Omental fat pad (tissue), 4 donors: ENCODE data around the gene TRMT2A. TPM values are rescaled to one million over a fixed set of nuclear protein-coding genes. Genes with fewer than 3 reads are reported as not detected.

ENCODE experiments used
- ATAC-seq: fragments of 150-250 bp; one replicate; pipeline ENCODE4 v1.9.1; 2016; ENCODE audit warnings: mild to moderate bottlenecking, moderate library complexity; ENCODE audit not compliant: low FRiP score
- DNase-seq: peaks from one replicate; pipeline ENCODE4 v3.0.0-alpha.2; 2019; ENCODE audit warnings: low spot score
- CTCF ChIP-seq, 3 donors: fragments of 450-650 bp; IDR thresholded peaks; one replicate each; pipeline ENCODE4 v1.5.1; 2016 to 2017; ENCODE audit warnings: antibody characterized with exemption in 3 of 3, mild to moderate bottlenecking in 3 of 3, moderate library complexity in 2 of 3
- total RNA-seq, 4 donors: library from RNA; depleted of rRNA; stranded (reverse); fragments of >200 nt; gene quantifications; one replicate each; pipeline ENCODE4 v1.1.0, GENCODE V29; 2016

Gene TRMT2A
- total RNA-seq, 4 donors from 2014 or later = 32.4 to 58.5 (median 49.0) TPM

GRCh38 chr22:20135265-20135664, 18.2 kb upstream of the TRMT2A start:
- DNase-seq (no peak), ATAC-seq (no peak)
- no peak for TF ChIP-seq CTCF (IDR thresholded peaks at IDR 0.05)

- ATAC-seq (no peak), DNase-seq (no peak)
- TF ChIP-seq CTCF (IDR thresholded peaks at IDR 0.05) = no peak
These were observed 17.0 kb upstream of the TRMT2A start for GRCh38 chr22:20133930-20134549.

GRCh38 chr22:20132686-20133246, 15.7 kb upstream of the TRMT2A start:
- DNase-seq = no peak
- no peak for ATAC-seq
- TF ChIP-seq CTCF (IDR thresholded peaks at IDR 0.05) = no peak

- ATAC-seq = no peak
- TF ChIP-seq CTCF (IDR thresholded peaks at IDR 0.05) = no peak
- DNase-seq = no peak
These were observed 15.0 kb upstream of the TRMT2A start for GRCh38 chr22:20131859-20132685.

GRCh38 chr22:20131597-20131858, 14.5 kb upstream of the TRMT2A start, which contains the start of gene ZDHHC8:
ZDHHC8 (plus strand) TSS chr22:20131804; CDS start chr22:20131948, 144 bp downstream.
- ATAC-seq = peak; percentile 63
- no peak for DNase-seq
- no peak for TF ChIP-seq CTCF (IDR thresholded peaks at IDR 0.05)

- peak; percentile 82 for ATAC-seq
- DNase-seq = peak; percentile 67
- TF ChIP-seq CTCF (IDR thresholded peaks at IDR 0.05) = no peak
These were observed 13.9 kb upstream of the TRMT2A start for GRCh38 chr22:20130731-20131596.
